Keratinocyte (primary cell): ENCODE results near the gene GSTO2. TPM values are rescaled to one million over a fixed set of nuclear protein-coding genes. Genes with fewer than 3 reads are reported as not detected.

Source experiments
- DNase-seq: peaks from one replicate; pipeline ENCODE4 v3.0.0-alpha.2; 2011; ENCODE audit warnings: low read depth, missing footprints, low spot score
- FAIRE-seq: peaks from 2 replicates; lab custom pipeline; 2011; peaks lifted over from hg19 to GRCh38; lab: Jason Lieb, UNC
- H2AFZ ChIP-seq: 2 replicates; pipeline ENCODE4 v1.6.0; 2012; ENCODE audit warnings: low read length, control low read depth, inconsistent platforms; ENCODE audit not compliant: control insufficient read depth
- H3K27ac ChIP-seq: 2 replicates; pipeline ENCODE4 v1.5.1; 2011; ENCODE audit warnings: low read length; ENCODE audit not compliant: control insufficient read depth, insufficient read depth
- H3K27me3 ChIP-seq: 3 replicates; pipeline ENCODE4 v1.6.0; 2011; ENCODE audit warnings: low read length; ENCODE audit not compliant: control insufficient read depth, insufficient read depth; ENCODE audit errors: extremely low read depth
- H3K36me3 ChIP-seq, 2 experiments: 2 replicates in 1 of 2; 3 replicates in 1 of 2; pipeline ENCODE4 v1.5.1; 2011; ENCODE audit warnings: low read length in 2 of 2, mild to moderate bottlenecking in 1 of 2; ENCODE audit not compliant: control insufficient read depth in 2 of 2, insufficient read depth in 2 of 2; ENCODE audit errors: extremely low read depth in 1 of 2
- H3K4me1 ChIP-seq: 3 replicates; pipeline ENCODE4 v1.5.1; 2011; ENCODE audit warnings: low read length; ENCODE audit not compliant: control insufficient read depth, insufficient read depth; ENCODE audit errors: extremely low read depth
- H3K4me2 ChIP-seq: 3 replicates; pipeline ENCODE4 v1.6.0; 2011; ENCODE audit warnings: low read depth, low read length; ENCODE audit not compliant: control insufficient read depth, insufficient read depth; ENCODE audit errors: extremely low read depth
- H3K4me3 ChIP-seq, 3 experiments: fragments of 200-600 bp in 1 of 3; sonication (generic) in 1 of 3; 2 replicates in 2 of 3; 3 replicates in 1 of 3; pipeline ENCODE4 v1.5.1; 2011 to 2016; ENCODE audit warnings: low read length in 3 of 3, mild to moderate bottlenecking in 3 of 3, control low read depth in 2 of 3, inconsistent platforms in 1 of 3, low read depth in 1 of 3, mixed read lengths in 1 of 3, mixed run types in 1 of 3, moderate library complexity in 1 of 3; ENCODE audit not compliant: control insufficient read depth in 2 of 3, insufficient read depth in 2 of 3; ENCODE audit errors: extremely low read depth in 1 of 3
- H3K79me2 ChIP-seq: 2 replicates; pipeline ENCODE4 v1.6.0; 2012; ENCODE audit warnings: low read length; ENCODE audit not compliant: control insufficient read depth, insufficient read depth
- H3K9ac ChIP-seq: 3 replicates; pipeline ENCODE4 v1.6.0; 2011; ENCODE audit warnings: low read length; ENCODE audit not compliant: control insufficient read depth, insufficient read depth; ENCODE audit errors: extremely low read depth
- H3K9me1 ChIP-seq: 3 replicates; pipeline ENCODE4 v1.6.0; 2011; ENCODE audit warnings: low read length; ENCODE audit not compliant: control insufficient read depth, insufficient read depth; ENCODE audit errors: extremely low read depth
- H3K9me3 ChIP-seq: 2 replicates; pipeline ENCODE4 v1.5.1; 2012; ENCODE audit warnings: low read depth, low read length; ENCODE audit not compliant: control insufficient read depth
- H4K20me1 ChIP-seq: 3 replicates; pipeline ENCODE4 v1.6.0; 2011; ENCODE audit warnings: low read length; ENCODE audit not compliant: control insufficient read depth, insufficient read depth; ENCODE audit errors: extremely low read depth
- EZH2 ChIP-seq: IDR thresholded peaks from one replicate; pipeline ENCODE4 v1.6.1; 2012; ENCODE audit warnings: inconsistent platforms, mild to moderate bottlenecking, low read length, moderate library complexity
- dilution Hi-C: fragments of 300-500 bp; cut with MboI; formaldehyde crosslinking; loops from one replicate; pipeline ENCODE4 v1.7.0; 2020; ENCODE audit warnings: low sequenced_read_pairs; ENCODE audit not compliant: extremely low pct_ligation_motif_present
- polyA plus RNA-seq, 5 experiments: library from polyadenylated mRNA; depleted of rRNA in 3 of 5; stranded (reverse) in 3 of 5; stranded (forward) in 1 of 5; unstranded in 1 of 5; fragments of >200 nt; gene quantifications; 1 replicate in 1 of 5; 2 replicates in 3 of 5; 3 replicates in 1 of 5; pipeline versions ENCODE4 v1.2.1 to v1.2.3, GENCODE V29; 2011 to 2012; ENCODE audit warnings: missing spikeins in 2 of 5, low read depth in 1 of 5, low replicate concordance in 1 of 5
- TF ChIP-seq, protein P1 (sequence below), 3 experiments: IDR thresholded peaks in 1 of 3; conservative IDR thresholded peaks in 1 of 3; optimal IDR thresholded peaks in 1 of 3; 2 replicates in 2 of 3; 3 replicates in 1 of 3; pipeline versions ENCODE3 to v1.5.1; 2011; ENCODE audit warnings: low read length in 3 of 3, mild to moderate bottlenecking in 3 of 3, moderate library complexity in 2 of 3, control low read depth in 1 of 3, inconsistent platforms in 1 of 3; ENCODE audit not compliant: insufficient read depth in 2 of 3; ENCODE audit errors: extremely low read depth in 1 of 3

The GSTO2 gene
- polyA plus RNA-seq, 1 donor (not counting 4 experiments of a cell fraction or from before 2014, with no cell fraction given) = 56.9 TPM

DNA sequence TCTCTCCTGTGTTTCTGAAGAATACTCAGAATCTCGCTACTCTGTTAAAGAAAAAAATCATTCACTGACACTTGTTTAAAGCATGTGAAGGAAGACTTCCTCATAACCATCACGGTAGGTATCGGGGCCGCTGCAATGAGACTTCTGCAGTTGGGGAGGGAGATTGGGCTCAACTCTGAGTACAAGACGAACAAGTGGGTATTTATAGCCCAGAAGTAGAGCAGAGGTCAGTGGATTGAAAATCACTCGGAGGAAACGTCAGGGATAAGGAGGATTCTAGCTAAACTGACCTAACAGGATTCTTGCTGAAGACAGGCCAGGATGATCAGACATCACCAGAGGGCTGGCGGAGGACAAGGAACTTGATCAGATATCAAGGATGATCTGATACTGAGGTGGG is 35.9 kb downstream of the GSTO2 start:
- dilution Hi-C loops = no loop called here
- Histone ChIP-seq H2AFZ (no peak overlapping the region), H3K36me3 (peaks cover 0 to 4% of the 10 kb centered on the region in 2 experiments), H3K27ac (no peak overlapping the region), H4K20me1 (no peaks in the 10 kb centered on the region), H3K9ac (no peak overlapping the region), H3K27me3 (no peaks in the 10 kb centered on the region), H3K79me2 (no peaks in the 10 kb centered on the region), H3K4me1 (peaks cover 15% of the 10 kb centered on the region), H3K9me3 (no peaks in the 10 kb centered on the region), H3K4me2 (no peak overlapping the region), H3K9me1 (no peaks in the 10 kb centered on the region), H3K4me3 (no peak overlapping the region)
- TF ChIP-seq EZH2 = no peak
- TF ChIP-seq, protein P1, sequence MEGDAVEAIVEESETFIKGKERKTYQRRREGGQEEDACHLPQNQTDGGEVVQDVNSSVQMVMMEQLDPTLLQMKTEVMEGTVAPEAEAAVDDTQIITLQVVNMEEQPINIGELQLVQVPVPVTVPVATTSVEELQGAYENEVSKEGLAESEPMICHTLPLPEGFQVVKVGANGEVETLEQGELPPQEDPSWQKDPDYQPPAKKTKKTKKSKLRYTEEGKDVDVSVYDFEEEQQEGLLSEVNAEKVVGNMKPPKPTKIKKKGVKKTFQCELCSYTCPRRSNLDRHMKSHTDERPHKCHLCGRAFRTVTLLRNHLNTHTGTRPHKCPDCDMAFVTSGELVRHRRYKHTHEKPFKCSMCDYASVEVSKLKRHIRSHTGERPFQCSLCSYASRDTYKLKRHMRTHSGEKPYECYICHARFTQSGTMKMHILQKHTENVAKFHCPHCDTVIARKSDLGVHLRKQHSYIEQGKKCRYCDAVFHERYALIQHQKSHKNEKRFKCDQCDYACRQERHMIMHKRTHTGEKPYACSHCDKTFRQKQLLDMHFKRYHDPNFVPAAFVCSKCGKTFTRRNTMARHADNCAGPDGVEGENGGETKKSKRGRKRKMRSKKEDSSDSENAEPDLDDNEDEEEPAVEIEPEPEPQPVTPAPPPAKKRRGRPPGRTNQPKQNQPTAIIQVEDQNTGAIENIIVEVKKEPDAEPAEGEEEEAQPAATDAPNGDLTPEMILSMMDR (optimal IDR thresholded peaks at IDR 0.05 in 1 of 3, IDR thresholded peaks at IDR 0.05 in 1 of 3, conservative IDR thresholded peaks at IDR 0.05 in 1 of 3; ENCODE audit: extremely low read depth in 1 of 3, insufficient read depth in 2 of 3, low read length in 3 of 3) = no peak
- FAIRE-seq = no peak
- no peak for DNase-seq

DNA sequence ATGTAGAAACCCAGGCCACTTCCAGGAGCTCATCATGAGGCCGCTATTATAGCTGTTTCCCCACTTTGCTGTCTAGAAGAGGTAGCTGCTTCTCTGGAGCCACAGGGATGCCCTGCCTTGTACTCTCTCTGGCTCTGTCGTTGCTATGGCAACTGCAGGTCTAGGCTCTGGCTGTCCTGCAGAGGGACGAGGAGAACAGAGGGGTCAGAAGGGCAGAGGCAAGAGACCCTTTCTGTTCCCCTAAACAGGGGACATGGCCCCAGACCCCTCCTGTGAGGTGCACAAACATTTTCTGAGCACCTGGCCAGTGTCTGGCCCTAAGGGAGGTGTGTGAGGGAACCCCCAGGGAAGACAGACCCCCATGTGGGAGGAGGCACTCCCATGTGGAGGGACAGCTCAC is 37.9 kb downstream of the GSTO2 start:
- no peak overlapping the region for H2AFZ ChIP-seq
- no peak for TF ChIP-seq EZH2
- dilution Hi-C loops = no loop called here
- H3K79me2 ChIP-seq = no peaks in the 10 kb centered on the region
- H3K9me3 ChIP-seq = no peaks in the 10 kb centered on the region
- no peak overlapping the region for H3K27ac ChIP-seq
- peaks cover 5% of the 10 kb centered on the region for H4K20me1 ChIP-seq
- no peak for DNase-seq
- no peak overlapping the region for H3K4me2 ChIP-seq
- no peak overlapping the region for H3K4me3 ChIP-seq
- H3K27me3 ChIP-seq = no peaks in the 10 kb centered on the region
- H3K36me3 ChIP-seq = peaks cover 0 to 15% of the 10 kb centered on the region in 2 experiments
- FAIRE-seq = no peak
- no peaks in the 10 kb centered on the region for H3K9me1 ChIP-seq
- H3K9ac ChIP-seq = no peak overlapping the region
- H3K4me1 ChIP-seq = peaks cover 6% of the 10 kb centered on the region
